ENCODE measurements around the gene TOM1L2.
A peak's percentile ranks its signal among the peaks of the same experiment; 100 is the strongest.

The TOM1L2 gene

GRCh38 chr17:17890773-17891759 lies 81.1 kb downstream of the TOM1L2 start:
- Histone ChIP-seq H2AFZ (ENCODE audit: low read depth) (no peak overlapping the region), H3K4me3 (IDR thresholded peaks at IDR 0.05; ENCODE audit: insufficient read depth, low read depth, low read length) (no peak overlapping the region), H3K9ac (peak overlapping the region; percentile 23; the same call in 1 of the 2 replicates), H3K27ac (peak overlapping the region; percentile 77), H3K4me1 (ENCODE audit: low read depth, poor library complexity, severe bottlenecking) (peaks cover 60% of the 10 kb centered on the region), H3K4me2 (peak overlapping the region; percentile 50; the same call in 1 of the 2 replicates), H3K79me2 (ENCODE audit: insufficient read depth, low read depth) (no peaks in the 10 kb centered on the region), H3K36me3 (ENCODE audit: insufficient read depth) (no peaks in the 10 kb centered on the region), H3K27me3 (ENCODE audit: insufficient read depth, low read depth) (no peaks in the 10 kb centered on the region), H4K20me1 (ENCODE audit: insufficient read depth) (no peaks in the 10 kb centered on the region)
- peak; percentile 54 for TF ChIP-seq CTCF (conservative IDR thresholded peaks at IDR 0.05; ENCODE audit: low read depth, low read length)

- TF ChIP-seq CTCF (conservative IDR thresholded peaks at IDR 0.05; ENCODE audit: low read depth, low read length), result no peak
- no peaks in the 10 kb centered on the region for H4K20me1 ChIP-seq (ENCODE audit: insufficient read depth)
- H3K4me3 ChIP-seq (IDR thresholded peaks at IDR 0.05; ENCODE audit: insufficient read depth, low read depth, low read length), result no peak overlapping the region
- peaks cover 49% of the 10 kb centered on the region for H3K4me1 ChIP-seq (ENCODE audit: low read depth, poor library complexity, severe bottlenecking)
- no peak overlapping the region for H3K9ac ChIP-seq
- H3K27ac ChIP-seq, result no peak overlapping the region
- H3K4me2 ChIP-seq, result no peak overlapping the region
- H3K36me3 ChIP-seq (ENCODE audit: insufficient read depth), result no peaks in the 10 kb centered on the region
- H3K27me3 ChIP-seq (ENCODE audit: insufficient read depth, low read depth), result no peaks in the 10 kb centered on the region
- no peak overlapping the region for H2AFZ ChIP-seq (ENCODE audit: low read depth)
- no peaks in the 10 kb centered on the region for H3K79me2 ChIP-seq (ENCODE audit: insufficient read depth, low read depth)
Measured at GRCh38 chr17:17889922-17890321, 82.3 kb downstream of the TOM1L2 start.

- Histone ChIP-seq H3K4me3 (IDR thresholded peaks at IDR 0.05; ENCODE audit: insufficient read depth, low read depth, low read length) (no peak overlapping the region), H3K27ac (no peak overlapping the region), H3K9ac (no peak overlapping the region), H3K4me1 (ENCODE audit: low read depth, poor library complexity, severe bottlenecking) (peaks cover 39% of the 10 kb centered on the region), H2AFZ (ENCODE audit: low read depth) (no peak overlapping the region), H3K4me2 (no peak overlapping the region), H3K79me2 (ENCODE audit: insufficient read depth, low read depth) (no peaks in the 10 kb centered on the region), H3K27me3 (ENCODE audit: insufficient read depth, low read depth) (no peaks in the 10 kb centered on the region), H3K36me3 (ENCODE audit: insufficient read depth) (no peaks in the 10 kb centered on the region), H4K20me1 (ENCODE audit: insufficient read depth) (no peaks in the 10 kb centered on the region)
- no peak for TF ChIP-seq CTCF (conservative IDR thresholded peaks at IDR 0.05; ENCODE audit: low read depth, low read length)
Measured at GRCh38 chr17:17888821-17889220, 83.4 kb downstream of the TOM1L2 start.

- no peaks in the 10 kb centered on the region for H3K36me3 ChIP-seq (ENCODE audit: insufficient read depth)
- no peak overlapping the region for H3K4me3 ChIP-seq (IDR thresholded peaks at IDR 0.05; ENCODE audit: insufficient read depth, low read depth, low read length)
- H3K9ac ChIP-seq, result no peak overlapping the region
- H3K27me3 ChIP-seq (ENCODE audit: insufficient read depth, low read depth), result no peaks in the 10 kb centered on the region
- H4K20me1 ChIP-seq (ENCODE audit: insufficient read depth), result no peaks in the 10 kb centered on the region
- H3K27ac ChIP-seq, result no peak overlapping the region
- no peak for TF ChIP-seq CTCF (conservative IDR thresholded peaks at IDR 0.05; ENCODE audit: low read depth, low read length)
- H3K4me2 ChIP-seq, result no peak overlapping the region
- peaks cover 34% of the 10 kb centered on the region for H3K4me1 ChIP-seq (ENCODE audit: low read depth, poor library complexity, severe bottlenecking)
- no peak overlapping the region for H2AFZ ChIP-seq (ENCODE audit: low read depth)
- no peaks in the 10 kb centered on the region for H3K79me2 ChIP-seq (ENCODE audit: insufficient read depth, low read depth)
Measured at GRCh38 chr17:17888371-17888770, 83.8 kb downstream of the TOM1L2 start.
